ENCODE results near the gene ATG4C. TPM values are rescaled to one million over a fixed set of nuclear protein-coding genes. Genes with fewer than 3 reads are reported as not detected.
"Not testable (repeated sequence)": the region's sequence is repeated elsewhere in the genome, so short reads cannot be mapped to it uniquely, and the experiment has no call there.

ATG4C gene, protein sequence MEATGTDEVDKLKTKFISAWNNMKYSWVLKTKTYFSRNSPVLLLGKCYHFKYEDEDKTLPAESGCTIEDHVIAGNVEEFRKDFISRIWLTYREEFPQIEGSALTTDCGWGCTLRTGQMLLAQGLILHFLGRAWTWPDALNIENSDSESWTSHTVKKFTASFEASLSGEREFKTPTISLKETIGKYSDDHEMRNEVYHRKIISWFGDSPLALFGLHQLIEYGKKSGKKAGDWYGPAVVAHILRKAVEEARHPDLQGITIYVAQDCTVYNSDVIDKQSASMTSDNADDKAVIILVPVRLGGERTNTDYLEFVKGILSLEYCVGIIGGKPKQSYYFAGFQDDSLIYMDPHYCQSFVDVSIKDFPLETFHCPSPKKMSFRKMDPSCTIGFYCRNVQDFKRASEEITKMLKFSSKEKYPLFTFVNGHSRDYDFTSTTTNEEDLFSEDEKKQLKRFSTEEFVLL
- 10 to 100 TPM in 2 of 4 donors, 1 to 10 TPM in 2; 6.9 to 18.1 (median 8.9) TPM for total RNA-seq

DNA sequence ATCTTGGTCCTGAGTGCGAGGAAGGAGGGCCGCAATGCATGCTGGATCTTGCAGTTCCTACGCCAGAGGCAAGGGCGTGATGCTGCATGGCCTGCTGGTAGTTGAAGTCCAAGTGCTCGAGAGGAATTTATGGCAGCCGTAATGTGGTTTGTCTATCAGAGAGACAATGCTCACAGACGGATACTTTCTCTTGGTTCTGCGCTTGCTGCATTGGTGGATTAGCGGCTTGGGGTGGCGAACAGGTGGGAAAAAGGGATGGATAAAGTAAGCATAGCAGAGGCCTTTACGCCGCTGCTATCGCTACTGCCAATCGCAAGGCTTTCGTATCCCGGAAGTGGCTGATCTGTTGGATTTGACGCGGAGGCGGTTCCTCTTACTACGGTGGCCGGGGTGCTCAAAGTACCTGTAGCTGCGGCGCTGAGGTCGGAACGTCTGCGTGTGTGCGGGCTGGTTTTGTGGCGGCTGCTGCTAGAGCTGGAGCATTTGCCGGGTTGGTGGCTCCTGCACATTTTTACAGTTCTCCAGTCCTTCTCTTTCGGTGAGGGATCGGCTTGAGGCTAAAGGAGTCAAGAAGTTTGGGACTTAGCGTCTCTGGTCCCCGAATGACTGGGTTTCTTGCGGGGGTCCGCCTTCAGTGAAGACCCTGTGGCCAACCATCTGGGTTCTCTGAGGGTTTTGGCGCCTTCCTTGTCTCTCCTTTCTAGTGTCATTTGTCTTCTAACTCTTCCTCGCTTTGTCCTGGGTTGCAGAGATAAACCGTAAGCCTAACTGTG, at the start of gene ATG4C:
ATG4C (plus strand) TSS at position 397 of the 773 bp plus-strand sequence. CDS start 19,655 bp downstream, outside the sequence.
- DNase-seq (ENCODE audit: low spot score) = peak; percentile 84
- TF ChIP-seq, protein P1, sequence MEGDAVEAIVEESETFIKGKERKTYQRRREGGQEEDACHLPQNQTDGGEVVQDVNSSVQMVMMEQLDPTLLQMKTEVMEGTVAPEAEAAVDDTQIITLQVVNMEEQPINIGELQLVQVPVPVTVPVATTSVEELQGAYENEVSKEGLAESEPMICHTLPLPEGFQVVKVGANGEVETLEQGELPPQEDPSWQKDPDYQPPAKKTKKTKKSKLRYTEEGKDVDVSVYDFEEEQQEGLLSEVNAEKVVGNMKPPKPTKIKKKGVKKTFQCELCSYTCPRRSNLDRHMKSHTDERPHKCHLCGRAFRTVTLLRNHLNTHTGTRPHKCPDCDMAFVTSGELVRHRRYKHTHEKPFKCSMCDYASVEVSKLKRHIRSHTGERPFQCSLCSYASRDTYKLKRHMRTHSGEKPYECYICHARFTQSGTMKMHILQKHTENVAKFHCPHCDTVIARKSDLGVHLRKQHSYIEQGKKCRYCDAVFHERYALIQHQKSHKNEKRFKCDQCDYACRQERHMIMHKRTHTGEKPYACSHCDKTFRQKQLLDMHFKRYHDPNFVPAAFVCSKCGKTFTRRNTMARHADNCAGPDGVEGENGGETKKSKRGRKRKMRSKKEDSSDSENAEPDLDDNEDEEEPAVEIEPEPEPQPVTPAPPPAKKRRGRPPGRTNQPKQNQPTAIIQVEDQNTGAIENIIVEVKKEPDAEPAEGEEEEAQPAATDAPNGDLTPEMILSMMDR (IDR thresholded peaks at IDR 0.05) = no peak
- peak; percentile 99 for ATAC-seq (ENCODE audit: low FRiP score)

DNA sequence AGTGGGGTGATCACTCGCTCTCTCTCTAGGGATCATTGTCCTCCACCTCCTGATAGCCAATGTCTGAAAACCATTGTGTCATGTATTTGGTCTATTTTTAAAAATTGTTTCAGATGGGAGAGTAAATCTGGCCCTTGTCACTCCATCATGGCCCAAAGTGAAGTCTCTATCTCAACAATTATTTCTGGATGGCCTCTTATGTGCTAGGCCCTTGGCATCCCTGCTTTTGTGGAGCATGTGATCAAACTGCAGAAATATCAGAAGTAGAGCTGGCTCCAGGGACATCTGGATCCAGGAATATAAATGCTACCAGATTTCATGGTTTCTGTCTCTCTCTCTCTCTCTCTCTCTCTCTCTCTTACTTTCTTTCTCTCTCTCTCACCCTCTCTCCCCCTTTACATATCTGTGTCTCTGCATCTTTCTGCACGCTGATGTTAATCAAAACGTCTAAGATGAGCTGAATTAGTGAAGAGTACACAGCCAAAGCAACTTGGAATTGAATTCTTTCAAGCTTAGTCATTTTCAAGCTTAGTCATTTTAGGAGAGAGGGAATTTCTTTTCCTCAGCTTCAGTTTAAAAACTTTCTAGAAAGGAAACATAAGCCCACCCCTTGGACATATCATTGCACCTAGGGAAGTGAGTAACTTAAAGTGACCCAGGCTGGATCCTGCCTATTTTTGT, 48.3 kb upstream of the ATG4C start:
- no peak for DNase-seq (ENCODE audit: low spot score)
- TF ChIP-seq, protein P1 (IDR thresholded peaks at IDR 0.05) = no peak
- peak; percentile 54 for ATAC-seq (ENCODE audit: low FRiP score)

DNA sequence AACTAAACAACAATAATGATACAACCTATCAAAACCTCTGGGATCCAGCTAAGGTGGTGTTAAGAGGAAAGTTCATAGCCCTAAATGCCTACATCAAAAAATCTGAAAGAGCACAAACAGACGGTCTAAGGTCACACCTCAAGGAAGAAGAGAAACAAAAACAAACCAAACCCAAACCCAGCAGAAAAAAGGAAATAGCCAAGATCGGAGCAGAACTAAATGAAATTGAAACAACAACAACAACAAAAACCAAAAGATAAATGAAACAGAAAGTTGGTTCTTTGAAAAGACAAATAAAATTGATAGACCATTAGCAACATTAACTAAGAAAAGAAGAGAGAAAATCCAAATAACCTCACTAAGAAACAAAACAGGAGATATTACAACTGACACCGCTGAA, 43.2 kb upstream of the ATG4C start:
- not testable (repeated sequence) for ATAC-seq (ENCODE audit: low FRiP score); DNase-seq (ENCODE audit: low spot score)

DNA sequence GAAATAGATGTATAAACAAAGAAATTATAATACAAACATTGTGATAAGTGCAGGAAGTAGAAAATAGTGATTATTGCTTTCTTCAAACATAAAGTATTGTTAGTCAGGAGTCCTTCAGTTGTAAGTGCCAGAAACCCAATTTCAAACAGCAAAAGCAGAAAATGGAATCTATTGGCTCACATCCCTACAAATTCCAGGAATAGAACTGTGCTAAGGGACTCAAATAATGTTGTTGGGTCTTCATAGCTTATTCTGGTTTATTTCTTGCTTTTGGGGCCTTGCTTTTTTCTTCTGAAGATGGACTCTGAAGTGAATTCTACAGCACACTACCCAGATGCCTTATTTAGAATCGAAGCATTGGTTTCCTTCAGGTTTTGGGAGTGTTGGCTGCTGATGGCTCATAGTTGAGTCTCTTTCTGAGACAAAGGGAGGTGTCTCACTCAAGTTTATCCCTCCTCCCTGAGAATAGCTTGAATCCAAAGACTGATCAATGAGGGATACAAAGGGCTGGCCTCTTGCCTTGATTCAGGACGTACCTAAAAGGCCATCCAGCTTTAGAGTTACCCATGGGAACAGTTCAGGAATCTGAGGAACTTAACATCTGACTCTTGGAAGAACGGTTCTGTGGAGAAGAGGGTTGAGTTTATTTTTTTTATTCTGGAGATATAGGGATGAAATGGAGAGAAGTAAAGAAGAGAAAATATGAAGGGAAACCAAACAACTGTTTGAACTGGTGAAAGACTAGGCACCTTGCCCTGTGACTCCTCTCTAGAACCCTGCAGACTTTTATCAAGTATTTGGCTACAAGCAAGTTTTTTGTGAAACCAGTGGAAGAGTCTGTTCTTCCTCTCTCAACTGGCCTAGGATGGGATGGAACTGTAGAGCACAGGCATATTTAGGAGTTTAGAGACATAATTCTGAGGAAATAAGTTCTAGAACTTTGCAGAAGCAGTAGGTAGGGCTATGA, 39.0 kb upstream of the ATG4C start:
- ATAC-seq (ENCODE audit: low FRiP score) (no peak), DNase-seq (ENCODE audit: low spot score) (no peak)
- TF ChIP-seq, protein P1 (IDR thresholded peaks at IDR 0.05) = no peak

DNA sequence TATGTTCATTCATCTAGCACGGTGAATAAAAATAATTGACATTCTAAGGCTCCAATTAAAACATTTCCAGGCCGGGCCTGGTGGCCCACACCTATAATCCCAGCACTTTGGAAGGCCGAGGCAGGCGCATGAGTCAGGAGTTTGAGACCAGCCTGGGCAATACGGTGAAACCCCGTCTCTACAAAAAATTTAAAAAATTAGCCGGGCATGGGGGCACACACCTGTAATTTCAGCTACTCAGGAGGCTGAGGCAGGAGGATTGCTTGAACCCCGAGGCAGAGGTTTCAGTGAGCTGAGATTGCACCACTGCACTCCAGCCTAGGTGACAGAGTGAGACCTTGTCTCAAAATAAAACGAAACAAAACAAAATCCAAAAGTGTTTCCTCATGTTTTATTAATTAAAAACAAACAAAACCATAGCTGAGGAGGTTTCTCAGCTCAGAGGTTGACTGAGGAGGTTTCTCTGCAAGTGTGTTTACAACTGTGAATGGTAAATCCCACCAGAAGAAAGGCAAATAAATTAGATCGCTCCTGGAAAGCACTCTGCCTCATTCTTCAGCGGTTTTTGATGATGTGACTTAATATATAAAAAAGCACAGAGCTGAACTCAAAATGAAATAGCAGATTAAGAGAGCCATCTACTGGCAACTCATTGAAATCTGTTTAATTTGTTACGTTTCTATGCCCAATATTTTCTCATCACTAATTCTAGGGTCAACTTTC, 37.7 kb upstream of the ATG4C start:
- TF ChIP-seq, protein P1 (IDR thresholded peaks at IDR 0.05) = no peak
- ATAC-seq (ENCODE audit: low FRiP score) = no peak
- no peak for DNase-seq (ENCODE audit: low spot score)

DNA sequence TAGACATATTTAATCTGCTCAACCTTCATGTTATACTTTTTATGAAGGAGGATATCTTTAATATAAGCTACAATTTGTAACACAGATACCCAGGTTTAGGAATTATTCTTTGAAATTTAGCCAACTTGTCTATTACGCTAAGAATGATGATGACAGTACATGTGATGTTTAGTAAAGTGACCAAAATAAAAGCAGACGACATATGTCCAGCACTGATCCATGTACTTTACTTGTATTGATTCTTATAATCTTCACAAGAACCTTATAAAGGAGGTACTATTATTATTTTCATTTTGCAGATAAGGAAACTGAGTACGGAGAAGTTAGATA, 37.2 kb upstream of the ATG4C start:
- ATAC-seq (ENCODE audit: low FRiP score) (no peak), DNase-seq (ENCODE audit: low spot score) (no peak)
- TF ChIP-seq, protein P1 (IDR thresholded peaks at IDR 0.05) = no peak

All from omental fat pad (tissue), 4 donors.